Non-pigmented ciliary epithelial cell (primary cell): Measurements from ENCODE around the gene DPH6.
"Not testable (repeated sequence)": the region's sequence is repeated elsewhere in the genome, so short reads cannot be mapped to it uniquely, and the experiment has no call there.

Experiments used
- DNase-seq: peaks from one replicate; pipeline ENCODE4 v3.0.0-alpha.2; 2010; ENCODE audit warnings: low read depth

DPH6 gene

DNA sequence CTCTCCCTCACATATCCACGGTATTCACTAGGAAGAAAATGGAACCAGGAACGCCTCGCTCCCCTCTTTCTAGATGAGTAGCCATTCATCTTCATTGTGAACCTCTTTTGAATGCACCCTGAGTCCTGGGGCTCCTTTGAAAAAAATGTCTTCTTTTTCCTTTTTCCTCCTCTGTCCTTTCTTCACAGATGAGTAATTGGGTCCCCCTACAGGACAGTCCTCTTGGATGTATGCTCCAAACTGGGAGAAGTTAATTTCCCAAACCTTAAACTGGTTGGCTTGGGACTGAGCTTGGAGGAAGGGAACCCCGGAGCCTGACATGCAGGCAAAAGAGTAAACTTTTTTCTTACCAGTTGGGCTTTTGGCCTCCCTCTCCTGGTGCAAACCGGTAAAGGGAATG, 108.8 kb downstream of the DPH6 start:
- DNase-seq, result no peak

DNA sequence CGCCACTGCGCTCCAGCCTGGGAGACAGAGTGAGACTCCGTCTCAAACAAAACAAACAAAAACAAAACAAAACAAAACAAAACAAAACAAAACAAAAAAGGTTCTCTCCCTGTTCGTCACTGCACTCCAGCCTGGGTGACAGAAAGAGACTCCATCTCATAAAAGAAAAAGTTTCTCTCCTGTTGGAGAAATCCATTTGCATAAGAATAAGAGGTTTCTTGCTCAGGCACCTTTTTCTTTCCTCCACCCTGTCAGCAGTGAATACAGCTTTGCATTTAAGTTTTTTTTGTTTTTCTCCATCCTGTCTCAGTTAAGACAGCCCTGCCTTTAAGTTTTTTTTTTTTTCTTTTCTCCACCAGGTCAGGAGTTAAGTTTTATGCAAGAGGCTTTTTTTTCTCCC, 109.5 kb downstream of the DPH6 start:
- DNase-seq, result no peak

DNA sequence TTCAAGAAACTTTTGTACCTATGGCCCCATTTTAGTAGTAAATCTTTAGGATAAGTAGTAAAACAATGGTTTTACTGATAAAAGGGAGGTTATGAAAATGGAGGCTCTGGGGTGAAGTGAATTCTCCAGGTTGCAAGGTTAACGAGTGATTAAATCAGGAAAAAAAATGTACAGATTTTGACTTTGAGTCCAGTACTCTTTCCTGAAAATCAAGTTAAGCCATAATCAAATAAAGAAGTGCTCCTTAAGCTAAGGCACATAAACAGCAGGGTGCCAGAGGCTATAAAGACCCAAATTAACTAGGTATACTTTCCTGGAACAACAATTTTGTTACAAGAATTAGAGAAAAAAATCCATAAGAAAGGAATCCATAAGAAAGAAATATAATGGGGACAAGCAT, 114.7 kb downstream of the DPH6 start:
- DNase-seq, result no peak

DNA sequence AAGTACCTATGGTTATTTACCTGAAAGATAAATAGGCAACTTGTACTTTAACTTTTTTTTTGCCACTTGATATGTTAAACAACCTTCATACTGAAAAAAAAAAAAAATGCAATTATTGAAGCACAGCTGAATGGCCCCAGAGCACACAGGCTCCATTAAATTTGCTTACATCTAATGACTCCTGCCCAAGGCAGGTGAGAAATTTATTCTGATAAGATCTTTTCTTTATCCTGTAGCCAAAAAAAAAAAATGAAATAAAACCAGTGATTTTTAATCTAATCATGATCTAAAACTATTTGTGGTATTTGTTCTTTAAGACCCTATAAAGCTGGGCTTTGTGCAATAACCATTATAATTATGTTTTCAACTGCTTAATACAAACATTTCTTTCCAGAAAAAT, 115.7 kb downstream of the DPH6 start:
- no peak for DNase-seq

DNA sequence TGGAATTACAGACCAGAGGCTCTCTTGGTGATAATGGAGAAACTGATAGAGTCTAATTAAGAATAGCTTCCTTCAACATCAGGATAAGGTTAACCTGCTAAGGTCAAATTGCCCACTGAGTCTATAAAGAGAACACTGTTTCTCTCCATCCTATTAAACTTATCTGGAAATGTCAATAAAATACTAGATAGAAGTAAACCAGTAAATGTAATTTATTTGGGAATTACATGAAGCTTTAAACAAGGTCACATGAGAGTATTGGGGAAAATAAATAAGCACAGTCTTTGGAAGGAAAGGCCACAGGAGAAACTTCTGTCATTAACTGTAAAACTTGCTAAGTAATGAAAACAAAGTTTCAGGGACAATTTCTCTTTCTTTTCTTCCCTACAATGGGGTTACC, 118.5 kb downstream of the DPH6 start:
- DNase-seq, result no peak

DNA sequence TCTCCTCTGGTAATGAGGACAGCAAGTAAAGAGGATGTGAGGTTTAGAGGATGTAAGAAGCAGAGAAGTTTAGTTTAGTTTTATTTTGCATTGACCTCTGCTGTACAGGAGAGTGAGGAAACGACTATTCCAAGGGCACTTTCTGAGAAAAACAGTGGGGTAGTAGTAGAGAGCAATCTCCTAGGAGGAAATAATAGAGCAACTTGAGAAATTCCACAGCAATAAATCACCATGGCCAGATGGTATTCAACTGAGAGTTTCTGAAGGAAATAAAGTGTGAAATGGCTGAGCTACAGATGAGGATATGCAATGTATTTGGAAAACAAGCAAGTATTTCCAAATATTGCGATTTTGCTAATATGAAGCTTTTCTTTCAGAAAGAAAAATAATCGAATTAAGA, 118.9 kb downstream of the DPH6 start:
- DNase-seq, result peak; percentile 57

DNA sequence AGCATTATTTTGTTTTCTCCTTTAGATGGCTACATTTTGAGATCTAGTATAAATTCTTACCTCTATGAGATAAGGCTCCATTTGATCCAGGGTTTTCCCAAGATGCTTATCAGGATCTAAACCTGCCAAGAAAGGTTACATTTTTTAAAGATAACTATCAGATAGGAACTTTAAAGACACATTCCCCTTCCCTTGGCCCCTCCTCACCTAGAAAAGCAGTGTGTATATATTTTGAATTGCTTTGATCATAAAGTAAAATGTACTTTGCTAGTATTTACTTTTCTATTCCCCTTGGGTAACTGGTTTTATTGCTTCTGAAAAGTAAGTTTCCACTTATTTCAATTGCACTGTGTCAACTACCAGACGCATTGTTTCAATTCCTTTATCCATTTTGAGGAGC, 135.2 kb downstream of the DPH6 start:
- DNase-seq, result no peak

DNA sequence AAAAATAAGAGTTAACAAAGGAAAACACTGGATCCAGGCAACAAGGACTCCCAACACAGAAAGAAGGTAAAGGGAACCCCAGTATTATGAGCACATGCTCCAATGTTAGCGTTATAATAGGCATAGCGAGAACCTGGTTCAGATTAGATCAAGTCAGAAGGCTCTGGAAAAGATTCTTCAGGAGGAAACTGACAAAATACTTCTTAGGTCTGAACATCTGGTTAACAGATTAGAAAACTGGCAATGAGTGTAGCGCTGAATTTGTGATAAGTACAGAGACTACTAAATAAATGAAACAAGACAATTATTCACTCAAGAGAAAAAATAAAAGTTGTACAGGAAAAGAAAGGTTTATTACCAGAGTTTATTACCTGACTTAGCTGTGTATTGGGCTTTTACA, 146.1 kb downstream of the DPH6 start:
- DNase-seq, result no peak

DNA sequence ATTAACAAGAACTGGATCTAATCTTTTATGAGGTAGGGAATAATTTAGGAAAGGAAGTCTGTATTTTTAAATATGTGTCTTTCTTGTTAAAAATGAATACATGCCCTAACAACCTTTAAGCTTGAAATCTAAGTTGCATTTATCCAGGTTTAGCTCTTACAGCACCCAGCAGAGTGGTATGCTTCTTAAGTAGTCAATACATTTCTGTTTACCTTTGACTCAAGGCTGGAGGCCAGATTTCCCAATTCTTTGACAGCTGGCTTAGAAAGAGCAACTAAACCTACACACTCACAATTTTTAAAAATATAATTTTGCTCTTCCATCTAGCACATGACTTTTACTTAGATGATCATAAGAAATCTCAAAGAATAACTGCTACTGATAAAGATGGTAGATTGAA, 148.9 kb downstream of the DPH6 start:
- no peak for DNase-seq

DNA sequence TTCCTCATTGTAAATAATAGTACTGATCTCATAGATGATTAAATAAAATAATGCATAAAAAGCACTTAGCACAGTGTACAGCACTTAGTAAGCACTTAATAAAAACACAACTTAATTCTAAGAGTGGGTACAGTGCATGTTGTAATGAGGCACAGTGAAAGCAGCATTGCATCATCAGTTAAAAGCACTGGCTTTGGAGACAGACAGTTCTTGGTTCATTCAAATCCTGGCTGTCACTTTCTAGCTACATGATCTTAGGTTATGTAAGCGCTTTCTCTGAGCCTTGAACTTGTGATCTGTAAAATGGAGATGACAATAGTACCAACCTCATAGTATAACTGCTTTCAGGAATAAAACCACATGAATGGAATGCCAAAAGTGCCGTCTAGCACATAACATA, 151.5 kb downstream of the DPH6 start:
- DNase-seq, result no peak

DNA sequence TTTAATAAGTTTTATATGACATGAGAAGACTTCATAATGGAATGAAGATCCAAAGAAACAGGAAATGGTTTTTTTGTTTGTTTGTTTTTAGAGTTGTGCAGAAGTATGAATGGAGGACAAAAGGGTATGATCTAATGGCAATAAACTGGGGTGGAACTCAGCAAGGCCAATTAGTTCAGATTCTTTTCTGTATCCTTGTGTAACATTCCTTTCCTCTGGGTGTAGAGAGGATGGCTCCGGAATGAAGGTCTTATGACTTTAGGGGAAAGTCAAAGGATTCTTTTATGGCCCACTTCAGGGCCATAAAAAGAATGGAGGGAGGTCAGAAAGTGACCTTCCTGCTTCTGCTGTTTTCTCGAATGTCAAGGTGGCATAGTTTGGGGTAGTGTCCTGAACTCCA, 152.6 kb downstream of the DPH6 start:
- DNase-seq, result no peak

DNA sequence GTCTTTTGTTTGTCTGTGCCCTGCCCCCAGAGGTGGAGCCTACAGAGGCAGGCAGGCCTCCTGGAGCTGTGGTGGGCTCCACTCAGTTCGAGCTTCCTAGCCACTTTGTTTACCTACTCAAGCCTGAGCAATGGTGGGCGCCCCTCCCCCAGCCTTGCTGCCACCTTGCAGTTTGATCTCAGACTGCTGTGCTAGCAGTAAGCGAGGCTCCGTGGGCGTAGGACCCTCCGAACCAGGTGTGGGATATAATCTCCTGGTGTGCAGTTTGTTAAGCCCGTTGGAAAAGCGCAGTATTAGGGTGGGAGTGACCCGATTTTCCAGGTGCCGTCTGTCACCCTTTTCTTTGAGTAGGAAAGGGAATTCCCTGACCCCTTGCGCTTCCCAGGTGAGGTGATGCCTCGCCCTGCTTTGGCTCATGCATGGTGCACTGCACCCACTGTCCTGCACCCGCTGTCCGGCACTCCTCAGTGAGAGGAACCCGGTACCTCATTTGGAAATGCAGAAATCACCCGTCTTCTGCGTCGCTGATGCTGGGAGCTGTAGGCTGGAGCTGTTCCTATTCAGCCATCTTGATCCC, 154.5 kb downstream of the DPH6 start:
- DNase-seq, result not testable (repeated sequence)

DNA sequence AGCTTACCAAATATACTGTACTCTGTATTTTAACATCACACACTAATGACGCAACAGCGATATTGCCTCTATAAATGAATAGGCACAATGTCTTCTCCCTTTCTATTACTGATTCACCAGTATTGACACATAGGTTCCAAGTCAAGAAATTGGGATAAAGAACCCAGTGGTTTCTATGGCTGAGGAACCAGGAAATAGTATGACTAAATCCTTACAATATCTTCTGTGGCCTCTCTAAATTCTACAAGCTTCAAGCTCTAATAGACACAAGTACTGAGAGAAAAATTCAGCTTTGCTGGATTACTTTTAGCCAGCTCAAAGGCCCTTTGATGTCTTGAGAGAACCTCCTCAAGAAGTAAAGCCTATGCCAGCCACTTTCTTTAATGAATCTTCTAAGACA, 162.5 kb downstream of the DPH6 start:
- DNase-seq, result no peak

DNA sequence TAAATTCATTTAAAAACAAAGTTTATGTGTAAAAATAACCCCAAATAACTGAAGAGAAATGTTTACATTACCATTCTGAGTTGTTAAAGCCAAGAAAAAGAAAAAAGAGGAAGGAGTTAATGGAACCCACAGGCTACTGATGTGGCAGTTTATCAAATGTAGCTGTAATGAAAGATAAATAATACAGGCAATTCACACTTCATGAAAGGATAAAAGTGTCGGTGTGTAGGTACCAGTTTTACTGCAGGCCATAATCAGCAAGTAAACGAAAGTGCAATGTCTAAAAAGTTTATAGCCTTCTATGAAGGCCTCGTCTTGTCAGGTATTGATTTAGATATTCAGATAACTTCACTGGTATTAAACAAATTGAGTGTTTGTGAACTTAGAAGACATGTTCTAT, 164.6 kb downstream of the DPH6 start:
- no peak for DNase-seq

DNA sequence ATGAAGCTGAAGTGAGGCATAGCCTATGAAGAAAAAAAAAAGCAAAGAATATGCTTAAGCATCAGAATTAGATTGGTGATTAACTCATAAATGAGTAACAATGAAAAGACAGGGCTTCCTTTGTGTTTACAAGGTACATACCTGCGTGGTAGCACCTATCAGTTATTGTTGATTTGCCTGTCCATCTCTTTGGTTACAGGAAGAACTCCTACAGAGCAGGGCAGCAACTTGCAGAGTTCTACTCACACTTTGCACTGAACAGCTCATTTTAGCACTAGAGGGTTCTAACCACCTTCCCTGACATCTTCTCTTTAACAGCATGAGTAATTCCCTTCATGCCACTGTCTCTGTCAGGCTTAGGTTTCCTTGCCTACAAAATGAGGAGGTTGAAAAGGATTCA, 166.0 kb downstream of the DPH6 start:
- DNase-seq, result no peak

DNA sequence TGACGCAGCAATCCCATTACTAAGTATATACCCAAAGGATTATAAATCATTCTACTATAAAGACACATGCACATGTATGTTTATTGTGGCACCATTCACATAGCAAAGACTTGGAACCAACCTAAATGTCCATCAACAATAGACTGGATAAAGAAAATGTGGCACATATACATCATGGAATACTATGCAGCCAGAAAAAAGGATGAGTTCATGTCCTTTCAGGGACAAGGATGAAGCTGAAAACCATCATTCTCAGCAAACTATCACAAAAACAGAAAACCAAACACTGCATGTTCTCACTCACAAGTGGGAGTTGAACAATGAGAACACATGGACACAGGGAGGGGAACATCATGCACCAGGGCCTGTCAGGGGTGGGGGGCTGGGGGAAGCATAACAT, 167.5 kb downstream of the DPH6 start:
- DNase-seq, result not testable (repeated sequence)

DNA sequence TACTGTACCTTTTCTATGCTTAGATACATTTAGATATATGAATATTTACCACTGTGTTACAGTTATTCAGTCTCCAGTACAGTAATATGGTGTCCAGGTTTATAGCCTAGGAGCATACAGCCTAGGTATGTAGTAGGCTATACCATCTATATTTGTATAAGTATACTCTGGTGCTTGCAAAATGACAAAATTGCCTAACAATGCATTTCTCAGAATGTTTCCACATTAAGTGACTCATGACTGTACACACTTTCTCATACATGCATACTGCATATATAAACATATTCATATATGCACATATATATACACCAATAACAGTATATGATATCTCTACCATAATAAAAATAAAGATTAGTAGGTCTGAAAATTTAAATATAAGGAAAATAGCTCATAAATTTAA, 169.3 kb downstream of the DPH6 start:
- DNase-seq, result no peak

DNA sequence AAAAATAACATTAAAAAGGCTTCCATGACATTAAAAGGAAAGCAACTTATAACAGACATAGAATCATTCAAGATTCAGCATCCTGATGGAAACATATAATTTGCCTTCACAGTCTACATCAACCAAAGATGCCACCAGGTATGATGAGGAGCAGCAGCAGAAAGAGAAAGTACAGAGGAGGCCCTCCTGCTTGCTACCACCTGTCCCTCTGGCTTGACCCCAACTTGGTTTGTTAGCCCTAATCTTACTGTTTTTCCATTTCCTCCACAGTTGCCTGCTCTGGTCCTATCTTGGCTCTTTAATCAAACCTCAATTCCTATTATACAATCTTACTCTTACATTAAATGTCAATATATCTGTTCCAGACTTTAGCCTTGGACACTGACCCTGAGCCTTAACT, 171.3 kb downstream of the DPH6 start:
- DNase-seq, result no peak

DNA sequence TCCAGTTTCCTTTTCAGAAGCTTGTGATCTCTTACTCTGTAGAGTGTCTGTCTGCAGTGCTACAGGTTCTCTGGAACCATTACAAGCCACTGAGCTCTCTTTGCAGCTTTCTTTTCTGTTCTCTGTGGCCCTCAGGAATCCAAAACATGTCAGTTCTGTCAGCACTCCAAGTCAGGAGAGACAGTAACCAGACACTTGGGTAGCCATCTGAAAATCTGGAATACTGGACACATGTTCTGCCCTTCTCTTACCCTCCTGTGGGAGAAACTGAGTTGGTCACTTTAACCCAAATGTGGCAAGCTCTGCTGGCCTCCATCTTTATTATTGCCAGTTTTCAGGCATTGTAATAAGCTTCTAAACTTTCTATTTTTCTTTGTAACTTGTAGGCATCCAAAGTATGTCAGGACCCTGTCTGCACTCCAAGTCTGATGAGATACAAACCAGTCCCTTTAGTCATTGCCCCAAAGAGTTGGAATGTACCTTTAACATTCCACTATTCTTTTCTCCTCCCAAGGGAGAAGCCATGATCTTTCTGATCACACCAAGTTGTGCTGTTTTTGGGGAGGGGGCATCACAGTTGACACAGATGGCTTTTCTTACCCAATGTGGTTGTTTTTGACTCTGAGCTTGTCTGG, 183.7 kb downstream of the DPH6 start:
- peak; percentile 24 for DNase-seq

DNA sequence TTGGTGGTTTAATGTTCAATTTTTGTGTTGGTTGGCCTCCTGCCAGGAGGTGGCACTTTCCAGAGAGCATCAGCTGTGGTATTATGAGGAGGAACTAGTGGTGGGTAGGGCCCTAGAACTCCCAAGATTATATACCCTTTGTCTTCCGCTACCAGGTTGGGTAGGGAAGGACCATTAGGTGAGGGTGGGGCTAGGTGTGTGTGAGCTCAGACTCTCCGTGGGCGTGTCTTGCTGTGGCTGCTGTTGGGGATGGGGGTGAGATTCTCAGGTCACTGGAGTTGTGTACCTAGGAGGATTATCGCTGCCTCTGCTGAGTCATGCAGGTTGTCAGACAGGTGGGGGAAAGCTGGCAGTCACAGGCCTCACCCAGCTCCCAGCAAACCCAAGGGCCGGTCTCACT, 187.1 kb downstream of the DPH6 start:
- DNase-seq, result no peak

DNA sequence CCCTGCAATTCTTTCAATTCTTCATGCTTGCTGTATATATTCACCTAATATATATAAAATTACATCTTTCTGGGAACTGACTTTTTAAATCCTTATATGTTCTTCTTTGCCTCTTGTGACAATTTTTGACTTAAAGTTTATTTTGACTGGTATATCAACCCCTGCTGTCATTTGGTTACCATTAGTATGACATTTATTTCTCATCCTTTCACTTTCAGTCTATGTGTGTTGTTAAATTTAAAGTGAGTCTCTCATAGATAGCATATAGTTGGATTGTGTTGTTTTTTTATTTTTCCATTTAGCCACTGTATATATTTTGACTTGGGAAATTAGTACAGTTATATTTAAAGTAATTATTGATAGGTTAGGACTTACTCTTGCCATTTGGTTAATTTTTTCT, 194.9 kb downstream of the DPH6 start:
- DNase-seq, result no peak

DNA sequence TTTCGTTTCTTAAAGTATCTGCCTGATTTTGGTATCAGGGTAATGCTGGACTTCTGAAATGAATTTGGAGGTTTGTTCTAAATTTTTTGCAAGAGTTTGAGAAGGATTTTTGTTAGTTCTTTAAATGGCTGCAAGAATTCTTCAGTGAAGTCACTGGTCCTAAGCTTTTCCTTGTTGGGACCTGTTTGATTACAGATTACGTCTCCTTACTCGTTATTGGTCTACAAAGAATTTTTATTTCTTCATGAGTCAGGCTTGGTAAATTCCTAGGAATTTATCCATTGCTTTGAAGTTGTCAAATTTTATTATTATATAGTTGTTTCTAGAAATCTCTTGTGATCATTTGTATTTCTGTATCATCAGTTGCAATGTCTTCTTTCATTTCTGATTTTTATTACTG, 196.0 kb downstream of the DPH6 start:
- DNase-seq, result no peak

DNA sequence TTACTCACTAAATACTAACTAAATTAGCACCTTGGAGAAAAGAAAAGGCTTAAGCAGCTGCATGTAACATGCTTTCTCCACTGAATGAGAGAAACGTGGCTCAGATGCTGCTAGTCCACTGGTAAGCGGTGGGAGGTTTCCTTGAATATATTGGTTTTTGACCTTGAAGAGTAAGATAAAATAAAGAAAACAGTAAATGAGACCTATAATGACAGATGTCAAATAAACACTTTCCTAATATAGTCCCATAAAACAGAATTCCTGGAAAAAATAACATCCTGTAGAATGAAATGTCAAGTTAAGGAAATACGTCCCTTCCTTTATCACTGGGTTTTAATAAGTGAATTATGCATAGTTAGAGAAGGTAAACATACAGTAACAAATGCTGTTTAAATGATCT, 215.0 kb downstream of the DPH6 start:
- no peak for DNase-seq

DNA sequence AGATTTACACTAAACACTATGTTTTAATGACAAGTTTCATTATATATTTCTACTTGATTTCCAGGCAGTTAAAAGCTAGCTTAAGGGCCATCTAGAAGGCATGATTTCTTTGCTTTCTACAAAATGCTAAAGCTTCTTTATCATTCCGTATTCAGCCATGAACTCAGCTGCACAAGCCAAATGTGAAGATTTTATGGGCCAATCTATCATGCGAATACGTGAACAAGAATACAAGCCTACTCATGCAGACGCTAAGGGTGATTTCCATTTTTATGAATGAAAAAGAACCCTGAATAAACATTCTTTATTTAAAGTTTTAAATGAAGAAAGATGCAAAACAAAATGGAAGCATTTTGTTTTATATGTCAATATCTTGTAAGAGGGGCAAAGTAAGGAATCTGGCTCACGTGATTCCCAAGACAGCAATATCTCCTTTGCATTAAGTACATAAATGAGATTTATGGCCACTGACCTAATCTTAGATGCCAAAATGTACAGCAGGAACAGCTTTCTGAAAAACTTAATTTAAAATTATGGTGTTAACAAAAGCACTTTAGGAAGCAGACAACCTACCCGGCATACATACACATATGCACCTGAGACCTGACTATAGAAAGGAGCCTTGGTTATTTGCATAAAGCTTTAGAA, 215.8 kb downstream of the DPH6 start:
- DNase-seq, result no peak
